ENCODE data around the gene LNPEP.

DNA sequence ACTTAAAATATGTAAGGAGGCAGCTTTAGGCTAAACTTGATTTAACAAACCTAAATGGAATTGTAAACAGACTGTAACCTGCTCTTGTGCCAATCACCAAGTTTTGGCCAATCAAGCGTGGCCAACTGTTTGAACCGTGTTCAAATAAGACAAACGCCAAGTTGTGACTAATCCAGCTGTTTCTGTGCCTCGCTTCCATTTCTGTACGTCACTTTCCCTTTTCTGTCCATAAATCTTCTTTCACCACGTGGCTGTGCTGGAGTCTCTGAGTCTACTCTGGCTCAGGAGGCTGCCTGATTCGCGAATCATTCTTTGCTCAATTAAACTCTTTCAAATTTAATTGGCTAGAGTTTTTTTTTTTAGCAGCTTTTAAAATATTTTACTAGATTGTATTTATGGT is 135.2 kb downstream of the LNPEP start:
- TF ChIP-seq EZH2 (IDR thresholded peaks at IDR 0.05) (no peak), POLR2AphosphoS5 (IDR thresholded peaks at IDR 0.05; ENCODE audit: borderline replicate concordance, low read depth, low read length) (no peak), FOXP2 (optimal IDR thresholded peaks at IDR 0.05; ENCODE audit: control extremely low read depth, extremely low read length, insufficient read depth) (no peak)

Measured in SK-N-MC (cell line).